HepG2 (cell line): ENCODE measurements around the gene ERCC4. TPM values are rescaled to one million over a fixed set of nuclear protein-coding genes. Genes with fewer than 3 reads are reported as not detected.

ENCODE experiments used
- ATAC-seq: fragments of 200-7000 bp; cut with Tn5 transposase; 3 replicates; pipeline ENCODE4 v1.9.1; 2020; ENCODE audit warnings: mild to moderate bottlenecking, moderate library complexity
- BruUV-seq: library from RNA; stranded (reverse); fragments of 400-500 nt; replicated peaks from 2 replicates; lab custom pipeline; 2021; lab: Mats Ljungman, UMichigan
- CTCF ChIA-PET: fragments of 300-600 bp; formaldehyde crosslinking; extraction: SDS; loops from one replicate; lab custom pipeline; 2021; ENCODE audit warnings: low total read pairs, inconsistent platforms, low intra/inter-chr PET ratio; lab: Yijun Ruan, JAX
- POLR2A ChIA-PET: fragments of 350-600 bp; sonication (Branson Sonifier 250); formaldehyde crosslinking; loops from one replicate; lab custom pipeline; 2020; ENCODE audit warnings: antibody characterized with exemption, inconsistent platforms; lab: Yijun Ruan, JAX
- DNase-seq: peaks from one replicate; pipeline ENCODE4 v3.0.0-alpha.2; 2015; ENCODE audit warnings: low spot score
- FAIRE-seq: peaks from 3 replicates; lab custom pipeline; 2011; peaks lifted over from hg19 to GRCh38; lab: Jason Lieb, UNC
- H2AFZ ChIP-seq: one replicate; pipeline ENCODE4 v1.6.1; 2011; ENCODE audit warnings: low read length, inconsistent platforms
- H3K27ac ChIP-seq: fragments of 300-600 bp; 3 replicates; pipeline ENCODE4 v1.8.0; 2011; ENCODE audit warnings: mixed run types, mild to moderate bottlenecking, mixed read lengths, low read length, inconsistent platforms; ENCODE audit not compliant: insufficient read depth; ENCODE audit errors: extremely low read length
- H3K27me3 ChIP-seq, 2 experiments: fragments of 200-600 bp in 1 of 2; 2 replicates in 1 of 2; 3 replicates in 1 of 2; pipeline versions ENCODE4 v1.6.0 to v1.8.0; 2011; ENCODE audit warnings: low read length in 2 of 2, mild to moderate bottlenecking in 2 of 2, moderate library complexity in 2 of 2, inconsistent platforms in 1 of 2; ENCODE audit not compliant: insufficient read depth in 2 of 2, control insufficient read depth in 1 of 2
- H3K36me3 ChIP-seq, 2 experiments: fragments of 200-600 bp in 1 of 2; replicated peaks in 1 of 2; 2 replicates in 1 of 2; 3 replicates in 1 of 2; pipeline versions ENCODE4 v1.5.1 to v1.8.0; 2011; ENCODE audit warnings: low read length in 2 of 2, inconsistent platforms in 1 of 2; ENCODE audit not compliant: insufficient read depth in 2 of 2, control insufficient read depth in 1 of 2
- H3K4me1 ChIP-seq: 2 replicates; pipeline ENCODE4 v1.5.1; 2012; ENCODE audit warnings: low read length, inconsistent platforms; ENCODE audit not compliant: insufficient read depth
- H3K4me2 ChIP-seq: 2 replicates; pipeline ENCODE4 v1.6.0; 2011; ENCODE audit warnings: low read depth, low read length, inconsistent platforms
- H3K4me3 ChIP-seq, 3 experiments: fragments of 200-600 bp in 1 of 3; sonication (generic), shearing (Covaris generic) in 1 of 3; replicated peaks in 1 of 3; 2 replicates each; pipeline ENCODE4 v1.5.1; 2011 to 2016; ENCODE audit warnings: low read length in 3 of 3, inconsistent platforms in 2 of 3, low read depth in 2 of 3, mild to moderate bottlenecking in 2 of 3, control low read depth in 1 of 3, mixed read lengths in 1 of 3; ENCODE audit not compliant: insufficient read depth in 1 of 3
- H3K79me2 ChIP-seq: one replicate; pipeline ENCODE4 v1.6.1; 2011; ENCODE audit warnings: low read length, inconsistent platforms; ENCODE audit not compliant: insufficient read depth
- H3K9ac ChIP-seq: 2 replicates; pipeline ENCODE4 v1.6.0; 2011; ENCODE audit warnings: mild to moderate bottlenecking, low read depth, low read length, inconsistent platforms; ENCODE audit not compliant: insufficient read depth
- H3K9me3 ChIP-seq: 2 replicates; pipeline ENCODE4 v1.5.1; 2012; ENCODE audit warnings: mild to moderate bottlenecking, low read length
- H4K20me1 ChIP-seq: 2 replicates; pipeline ENCODE4 v1.6.0; 2011; ENCODE audit warnings: inconsistent platforms, mild to moderate bottlenecking, low read length, moderate library complexity; ENCODE audit not compliant: insufficient read depth
- CTCF ChIP-seq: sonication (generic); formaldehyde crosslinking; IDR thresholded peaks from 2 replicates; pipeline ENCODE4 v1.5.0; 2020; ENCODE audit warnings: mild to moderate bottlenecking, missing genetic modification reagents, moderate library complexity
- MAFF ChIP-seq: IDR thresholded peaks from 2 replicates; pipeline ENCODE4 v1.6.1; 2011; ENCODE audit warnings: low read depth, low read length, improper control_type of control experiment
- MLX ChIP-seq: IDR thresholded peaks from 2 replicates; pipeline ENCODE4 v1.6.1; 2016
- NFIC ChIP-seq: IDR thresholded peaks from 2 replicates; pipeline ENCODE4 v1.6.1; 2012; ENCODE audit warnings: mild to moderate bottlenecking, low read length, inconsistent platforms
- NR2F1 ChIP-seq, 2 experiments: fragments of 450-650 bp in 1 of 2; formaldehyde crosslinking in 1 of 2; IDR thresholded peaks; 2 replicates each; pipeline versions ENCODE4 v1.5.0 to v1.6.1; 2016 to 2020; ENCODE audit warnings: mild to moderate bottlenecking in 1 of 2, missing compliant biosample characterization in 1 of 2, missing genetic modification reagents in 1 of 2, moderate library complexity in 1 of 2
- STAG1 ChIP-seq: sonication (generic); formaldehyde crosslinking; IDR thresholded peaks from 2 replicates; pipeline ENCODE4 v1.4.0; 2020; ENCODE audit warnings: missing genetic modification reagents
- TRAFD1 ChIP-seq: sonication (generic); formaldehyde crosslinking; IDR thresholded peaks from 2 replicates; pipeline ENCODE4 v1.5.1; 2020; ENCODE audit warnings: missing genetic modification reagents, mild to moderate bottlenecking, borderline replicate concordance
- ZBTB4 ChIP-seq: sonication (generic); formaldehyde crosslinking; IDR thresholded peaks from 2 replicates; pipeline ENCODE4 v1.4.0; 2020; ENCODE audit warnings: missing genetic modification reagents, mild to moderate bottlenecking, borderline replicate concordance
- ZNF207 ChIP-seq: fragments of 450-650 bp; IDR thresholded peaks from 2 replicates; pipeline ENCODE4 v1.6.1; 2016; ENCODE audit warnings: antibody characterized with exemption, borderline replicate concordance
- ZNF235 ChIP-seq: sonication (generic); formaldehyde crosslinking; IDR thresholded peaks from 2 replicates; pipeline ENCODE4 v1.8.1; 2023; ENCODE audit warnings: mild to moderate bottlenecking, missing genetic modification reagents, borderline replicate concordance
- ZNF552 ChIP-seq: sonication (generic); formaldehyde crosslinking; IDR thresholded peaks from 2 replicates; pipeline ENCODE4 v1.9.0; 2022; ENCODE audit warnings: missing genetic modification reagents, mild to moderate bottlenecking, borderline replicate concordance
- ZNF569 ChIP-seq: sonication (generic); formaldehyde crosslinking; IDR thresholded peaks from 2 replicates; pipeline ENCODE4 v1.5.0; 2020; ENCODE audit warnings: mild to moderate bottlenecking, missing genetic modification reagents, moderate library complexity, borderline replicate concordance
- ZNF670 ChIP-seq: sonication (generic); formaldehyde crosslinking; IDR thresholded peaks from 2 replicates; pipeline ENCODE4 v1.8.0; 2022; ENCODE audit warnings: mild to moderate bottlenecking, missing genetic modification reagents, borderline replicate concordance
- ZNF784 ChIP-seq: sonication (generic); formaldehyde crosslinking; IDR thresholded peaks from 2 replicates; pipeline ENCODE4 v1.5.1; 2020; ENCODE audit warnings: missing genetic modification reagents, mild to moderate bottlenecking, borderline replicate concordance
- WGBS: methylation state at CpG from one replicate; pipeline ENCODE4 v1.1.6; 2017; ENCODE audit warnings: low lambda C conversion rate; 5-methylcytosine and 5-hydroxymethylcytosine counted together
- in situ Hi-C: cut with HindIII; loops from 2 replicates; pipeline ENCODE4 v1.10.0; 2017; ENCODE audit warnings: low pct_unique_long_range_greater_than_20kb; ENCODE audit not compliant: extremely low pct_ligation_motif_present
- intact Hi-C: fragments of 100-400 bp; cut with micrococcal nuclease; formaldehyde crosslinking; loops from one replicate; pipeline ENCODE4 v1.10.0; 2022; ENCODE audit not compliant: unreplicated experiment
- polyA plus RNA-seq, 8 experiments: library from polyadenylated mRNA; depleted of rRNA in 3 of 8; stranded (reverse) in 7 of 8; unstranded in 1 of 8; fragments of >200 nt; fragmentation: Illumina TruSeq in 4 of 8; extraction: Trizol in 4 of 8; gene quantifications; 2 replicates each; pipeline versions ENCODE4 v1.2.1 to v1.2.3, GENCODE V29; 2011 to 2016; ENCODE audit warnings: low read depth in 4 of 8, missing spikeins in 1 of 8, mixed read lengths in 1 of 8; ENCODE audit not compliant: insufficient read depth in 1 of 8
- total RNA-seq, 5 experiments: library from RNA; depleted of rRNA; stranded (reverse); fragments of >200 nt; fragmentation: Illumina TruSeq; extraction: Trizol; gene quantifications; 2 replicates each; pipeline ENCODE4 v1.2.3, GENCODE V29; 2016; ENCODE audit warnings: low read depth in 1 of 5
- TF ChIP-seq, protein P1 (sequence below): sonication (generic); formaldehyde crosslinking; conservative IDR thresholded peaks from 2 replicates; pipeline ENCODE4 v1.8.1; 2023; ENCODE audit warnings: missing genetic modification reagents

The ERCC4 gene
- total and polyA plus RNA-seq, 2 of the 13 experiments (the other 11 are each of a cell fraction or from before 2014, with no cell fraction given) = 5.4 to 15.2 TPM

DNA sequence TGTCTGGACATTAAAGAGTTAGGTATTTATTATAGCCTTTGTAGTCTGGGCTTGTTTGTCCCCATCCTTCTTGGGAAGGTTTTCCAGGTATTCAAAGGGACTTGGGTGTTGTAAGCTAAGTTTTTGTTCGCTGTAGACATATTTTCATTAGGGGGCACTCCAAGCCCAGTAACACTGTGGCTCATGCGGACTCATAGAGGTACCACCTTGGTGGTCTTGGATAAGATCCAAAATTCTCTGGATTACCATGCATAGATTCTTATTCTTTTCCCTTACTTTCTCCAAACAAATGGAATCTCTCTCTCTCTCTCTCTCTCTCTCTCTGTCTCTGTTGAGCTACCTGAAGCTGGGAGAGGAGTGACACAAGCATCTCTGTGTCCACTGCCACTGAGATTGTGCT lies 48.9 kb downstream of the ERCC4 start:
- no peak overlapping the region for H3K27ac ChIP-seq
- no peak for TF ChIP-seq ZBTB4 (CRISPR knock-in tag)
- TF ChIP-seq, protein P1, sequence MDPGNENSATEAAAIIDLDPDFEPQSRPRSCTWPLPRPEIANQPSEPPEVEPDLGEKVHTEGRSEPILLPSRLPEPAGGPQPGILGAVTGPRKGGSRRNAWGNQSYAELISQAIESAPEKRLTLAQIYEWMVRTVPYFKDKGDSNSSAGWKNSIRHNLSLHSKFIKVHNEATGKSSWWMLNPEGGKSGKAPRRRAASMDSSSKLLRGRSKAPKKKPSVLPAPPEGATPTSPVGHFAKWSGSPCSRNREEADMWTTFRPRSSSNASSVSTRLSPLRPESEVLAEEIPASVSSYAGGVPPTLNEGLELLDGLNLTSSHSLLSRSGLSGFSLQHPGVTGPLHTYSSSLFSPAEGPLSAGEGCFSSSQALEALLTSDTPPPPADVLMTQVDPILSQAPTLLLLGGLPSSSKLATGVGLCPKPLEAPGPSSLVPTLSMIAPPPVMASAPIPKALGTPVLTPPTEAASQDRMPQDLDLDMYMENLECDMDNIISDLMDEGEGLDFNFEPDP (CRISPR knock-in tag) = no peak
- TF ChIP-seq NR2F1 (CRISPR knock-in tag; IDR thresholded peaks at IDR 0.05) = no peak
- TF ChIP-seq ZNF569 (CRISPR knock-in tag) = no peak
- no peak for TF ChIP-seq ZNF784
- no peak for TF ChIP-seq ZNF552 (CRISPR knock-in tag)
- no peak for TF ChIP-seq MLX
- no peak for TF ChIP-seq NFIC
- no peak for TF ChIP-seq ZNF235 (CRISPR knock-in tag)
- no peak for TF ChIP-seq ZNF670
- TF ChIP-seq CTCF (CRISPR knock-in tag) = peak; percentile 68
- peak; percentile 73 for TF ChIP-seq STAG1 (CRISPR knock-in tag)
- no peak for TF ChIP-seq MAFF
- TF ChIP-seq ZNF207 = no peak
- no peak for TF ChIP-seq TRAFD1

More for the DNA sequence above, 48.9 kb downstream of the ERCC4 start:
- WGBS = 49% methylated on average over 2 of the region's 2 CpGs
- DNase-seq = no peak
- Histone ChIP-seq H3K27me3 (no peaks in the 10 kb centered on the region; a peak in 1 of 5 replicates), H3K36me3 (no peaks in the 10 kb centered on the region), H3K79me2 (no peaks in the 10 kb centered on the region), H3K4me1 (no peaks in the 10 kb centered on the region), H3K4me2 (no peak overlapping the region), H3K9ac (no peak overlapping the region), H4K20me1 (no peaks in the 10 kb centered on the region), H3K9me3 (no peaks in the 10 kb centered on the region), H3K4me3 (no peak overlapping the region), H2AFZ (no peak overlapping the region)
- no TSS peak for BruUV-seq
- no peak for ATAC-seq
- FAIRE-seq = no peak
- intact Hi-C loops (no loop called here), in situ Hi-C loops (no loop called here)
- ChIA-PET CTCF (no interaction called here), POLR2A (no interaction called here)
